ENCODE measurements around the gene HECTD1. TPM values are rescaled to one million over a fixed set of nuclear protein-coding genes. Genes with fewer than 3 reads are reported as not detected.

HECTD1 gene
- total RNA-seq, 1 experiment from 2014 or later, result 138 TPM

DNA sequence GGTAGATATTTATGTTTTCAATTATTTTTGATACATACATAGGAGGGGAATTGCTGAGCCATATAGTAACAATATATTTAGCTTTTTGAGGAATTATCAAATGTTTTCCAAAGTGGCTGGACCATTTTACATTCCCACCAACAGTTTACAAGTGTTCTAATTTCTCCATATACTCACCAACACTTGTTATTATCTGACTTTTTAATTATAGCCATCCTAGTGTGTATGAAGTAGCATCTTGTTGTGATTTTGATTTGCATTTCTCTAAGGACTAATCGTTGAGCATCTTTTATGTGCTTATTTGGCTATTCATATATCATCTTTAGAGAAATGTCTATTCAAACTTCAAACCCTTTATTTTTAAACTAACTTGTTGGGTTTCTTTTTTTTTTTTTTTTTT lies 17.2 kb upstream of the HECTD1 start:
- Histone ChIP-seq H3K36me3 (ENCODE audit: insufficient read depth, low read length, poor library complexity, severe bottlenecking) (no peaks in the 10 kb centered on the region), H3K27ac (ENCODE audit: low read depth, low read length, poor library complexity, severe bottlenecking) (no peak overlapping the region), H3K27me3 (replicated peaks; ENCODE audit: insufficient read depth, low read depth, low read length, poor library complexity) (no peaks in the 10 kb centered on the region), H3K4me1 (ENCODE audit: insufficient read depth, low read length, poor library complexity, severe bottlenecking) (peaks cover 4% of the 10 kb centered on the region), H3K4me3 (ENCODE audit: low read depth, low read length, poor library complexity, severe bottlenecking) (no peak overlapping the region), H3K9me3 (ENCODE audit: low read depth, low read length, poor library complexity, severe bottlenecking) (no peaks in the 10 kb centered on the region)
- TF ChIP-seq, protein P1, sequence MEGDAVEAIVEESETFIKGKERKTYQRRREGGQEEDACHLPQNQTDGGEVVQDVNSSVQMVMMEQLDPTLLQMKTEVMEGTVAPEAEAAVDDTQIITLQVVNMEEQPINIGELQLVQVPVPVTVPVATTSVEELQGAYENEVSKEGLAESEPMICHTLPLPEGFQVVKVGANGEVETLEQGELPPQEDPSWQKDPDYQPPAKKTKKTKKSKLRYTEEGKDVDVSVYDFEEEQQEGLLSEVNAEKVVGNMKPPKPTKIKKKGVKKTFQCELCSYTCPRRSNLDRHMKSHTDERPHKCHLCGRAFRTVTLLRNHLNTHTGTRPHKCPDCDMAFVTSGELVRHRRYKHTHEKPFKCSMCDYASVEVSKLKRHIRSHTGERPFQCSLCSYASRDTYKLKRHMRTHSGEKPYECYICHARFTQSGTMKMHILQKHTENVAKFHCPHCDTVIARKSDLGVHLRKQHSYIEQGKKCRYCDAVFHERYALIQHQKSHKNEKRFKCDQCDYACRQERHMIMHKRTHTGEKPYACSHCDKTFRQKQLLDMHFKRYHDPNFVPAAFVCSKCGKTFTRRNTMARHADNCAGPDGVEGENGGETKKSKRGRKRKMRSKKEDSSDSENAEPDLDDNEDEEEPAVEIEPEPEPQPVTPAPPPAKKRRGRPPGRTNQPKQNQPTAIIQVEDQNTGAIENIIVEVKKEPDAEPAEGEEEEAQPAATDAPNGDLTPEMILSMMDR (conservative IDR thresholded peaks at IDR 0.05; ENCODE audit: low read depth, low read length), result no peak
- TF ChIP-seq EZH2 (IDR thresholded peaks at IDR 0.05; ENCODE audit: borderline replicate concordance, low read depth, low read length, poor library complexity, severe bottlenecking), result no peak
- intact Hi-C loops (cut with micrococcal nuclease; ENCODE audit: unreplicated experiment), result no loop called here
- DNase-seq (ENCODE audit: low spot score), result no peak
- BruUV-seq (replicated peaks), result no TSS peak
- ChIA-PET POLR2A (ENCODE audit: low non-redundant PET) (no interaction called here), CTCF (no interaction called here)

DNA sequence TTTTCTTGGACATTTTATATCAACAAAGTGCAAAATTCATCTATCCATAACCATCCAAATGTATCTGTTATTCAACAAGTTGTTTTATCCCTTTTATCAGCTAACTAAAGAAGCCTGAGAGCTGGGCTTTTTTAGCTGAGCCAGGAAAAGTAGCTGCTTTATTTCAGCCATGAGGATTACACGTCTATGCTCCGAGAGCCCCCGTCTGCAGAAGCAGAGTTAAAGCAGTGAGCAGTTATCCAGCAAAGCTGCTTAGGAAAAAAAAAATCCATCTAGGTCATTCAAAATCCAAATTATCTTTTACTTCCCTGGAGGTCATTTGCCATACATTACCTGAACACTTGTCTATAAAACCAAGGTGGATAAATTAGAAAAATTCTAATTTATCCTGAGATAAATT lies 15.7 kb upstream of the HECTD1 start:
- ChIA-PET POLR2A (ENCODE audit: low non-redundant PET) (no interaction called here), CTCF (no interaction called here)
- no TSS peak for BruUV-seq (replicated peaks)
- TF ChIP-seq EZH2 (IDR thresholded peaks at IDR 0.05; ENCODE audit: borderline replicate concordance, low read depth, low read length, poor library complexity, severe bottlenecking), result no peak
- TF ChIP-seq, protein P1 (conservative IDR thresholded peaks at IDR 0.05; ENCODE audit: low read depth, low read length), result no peak
- Histone ChIP-seq H3K9me3 (ENCODE audit: low read depth, low read length, poor library complexity, severe bottlenecking) (no peaks in the 10 kb centered on the region), H3K27ac (ENCODE audit: low read depth, low read length, poor library complexity, severe bottlenecking) (no peak overlapping the region), H3K36me3 (ENCODE audit: insufficient read depth, low read length, poor library complexity, severe bottlenecking) (no peaks in the 10 kb centered on the region), H3K27me3 (replicated peaks; ENCODE audit: insufficient read depth, low read depth, low read length, poor library complexity) (no peaks in the 10 kb centered on the region), H3K4me1 (ENCODE audit: insufficient read depth, low read length, poor library complexity, severe bottlenecking) (no peaks in the 10 kb centered on the region), H3K4me3 (ENCODE audit: low read depth, low read length, poor library complexity, severe bottlenecking) (no peak overlapping the region)
- no peak for DNase-seq (ENCODE audit: low spot score)
- intact Hi-C loops (cut with micrococcal nuclease; ENCODE audit: unreplicated experiment), result no loop called here

DNA sequence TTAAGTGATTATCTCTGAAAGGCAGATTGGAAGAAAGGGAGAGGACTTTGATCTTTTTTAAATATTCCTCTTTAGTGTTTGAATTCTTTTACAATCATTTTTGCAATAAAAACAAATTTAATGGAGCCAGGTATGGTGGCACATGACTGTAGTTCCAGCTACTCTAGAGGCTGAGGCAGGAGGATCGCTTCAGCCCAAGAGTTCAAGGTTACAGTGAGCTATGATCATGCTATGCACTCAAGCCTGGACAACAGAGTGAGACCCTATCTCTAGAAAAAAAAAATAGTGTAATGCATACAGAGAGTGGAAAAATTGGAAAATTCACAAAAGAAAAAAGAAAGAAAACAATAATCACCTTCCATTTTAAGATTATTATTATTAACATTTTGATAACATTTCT lies 15.2 kb upstream of the HECTD1 start:
- BruUV-seq (replicated peaks), result no TSS peak
- POLR2A ChIA-PET (ENCODE audit: low non-redundant PET), result no interaction called here
- H3K4me3 ChIP-seq (ENCODE audit: low read depth, low read length, poor library complexity, severe bottlenecking), result no peak overlapping the region

More for the DNA sequence above, 15.2 kb upstream of the HECTD1 start:
- Histone ChIP-seq H3K27me3 (replicated peaks; ENCODE audit: insufficient read depth, low read depth, low read length, poor library complexity) (no peaks in the 10 kb centered on the region), H3K9me3 (ENCODE audit: low read depth, low read length, poor library complexity, severe bottlenecking) (no peaks in the 10 kb centered on the region), H3K36me3 (ENCODE audit: insufficient read depth, low read length, poor library complexity, severe bottlenecking) (no peaks in the 10 kb centered on the region), H3K4me1 (ENCODE audit: insufficient read depth, low read length, poor library complexity, severe bottlenecking) (no peaks in the 10 kb centered on the region), H3K27ac (ENCODE audit: low read depth, low read length, poor library complexity, severe bottlenecking) (no peak overlapping the region)
- TF ChIP-seq, protein P1 (conservative IDR thresholded peaks at IDR 0.05; ENCODE audit: low read depth, low read length), result no peak
- no peak for TF ChIP-seq EZH2 (IDR thresholded peaks at IDR 0.05; ENCODE audit: borderline replicate concordance, low read depth, low read length, poor library complexity, severe bottlenecking)
- CTCF ChIA-PET, result no interaction called here
- intact Hi-C loops (cut with micrococcal nuclease; ENCODE audit: unreplicated experiment), result no loop called here
- DNase-seq (ENCODE audit: low spot score), result no peak
